ENCODE data around the gene WWC2. TPM values are rescaled to one million over a fixed set of nuclear protein-coding genes. Genes with fewer than 3 reads are reported as not detected.

The WWC2 gene
- total RNA-seq, 1 experiment from 2014 or later = 126 TPM

DNA sequence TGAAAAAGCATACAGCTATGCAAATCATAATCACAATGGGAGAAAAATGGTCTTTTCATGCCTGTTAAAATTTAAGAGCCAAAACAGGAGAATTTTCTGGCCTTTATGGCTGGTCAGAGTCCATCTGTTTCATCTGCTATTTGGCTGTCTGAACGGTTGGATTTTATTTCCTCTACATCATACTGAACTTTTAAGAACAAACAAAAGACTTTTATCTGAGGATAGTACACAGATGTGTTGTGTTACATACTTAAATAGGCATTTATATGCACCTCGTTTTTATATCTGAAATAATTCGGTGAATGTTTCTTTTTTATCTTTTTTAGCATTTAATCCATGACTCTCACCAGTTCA is 18.0 kb upstream of the WWC2 start (continued):
- TF ChIP-seq, protein P1, sequence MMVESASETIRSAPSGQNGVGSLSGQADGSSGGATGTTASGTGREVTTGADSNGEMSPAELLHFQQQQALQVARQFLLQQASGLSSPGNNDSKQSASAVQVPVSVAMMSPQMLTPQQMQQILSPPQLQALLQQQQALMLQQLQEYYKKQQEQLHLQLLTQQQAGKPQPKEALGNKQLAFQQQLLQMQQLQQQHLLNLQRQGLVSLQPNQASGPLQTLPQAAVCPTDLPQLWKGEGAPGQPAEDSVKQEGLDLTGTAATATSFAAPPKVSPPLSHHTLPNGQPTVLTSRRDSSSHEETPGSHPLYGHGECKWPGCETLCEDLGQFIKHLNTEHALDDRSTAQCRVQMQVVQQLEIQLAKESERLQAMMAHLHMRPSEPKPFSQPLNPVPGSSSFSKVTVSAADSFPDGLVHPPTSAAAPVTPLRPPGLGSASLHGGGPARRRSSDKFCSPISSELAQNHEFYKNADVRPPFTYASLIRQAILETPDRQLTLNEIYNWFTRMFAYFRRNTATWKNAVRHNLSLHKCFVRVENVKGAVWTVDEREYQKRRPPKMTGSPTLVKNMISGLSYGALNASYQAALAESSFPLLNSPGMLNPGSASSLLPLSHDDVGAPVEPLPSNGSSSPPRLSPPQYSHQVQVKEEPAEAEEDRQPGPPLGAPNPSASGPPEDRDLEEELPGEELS (CRISPR knock-in tag; IDR thresholded peaks at IDR 0.05) = no peak
- TF ChIP-seq, protein P2, sequence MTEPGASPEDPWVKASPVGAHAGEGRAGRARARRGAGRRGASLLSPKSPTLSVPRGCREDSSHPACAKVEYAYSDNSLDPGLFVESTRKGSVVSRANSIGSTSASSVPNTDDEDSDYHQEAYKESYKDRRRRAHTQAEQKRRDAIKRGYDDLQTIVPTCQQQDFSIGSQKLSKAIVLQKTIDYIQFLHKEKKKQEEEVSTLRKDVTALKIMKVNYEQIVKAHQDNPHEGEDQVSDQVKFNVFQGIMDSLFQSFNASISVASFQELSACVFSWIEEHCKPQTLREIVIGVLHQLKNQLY (CRISPR knock-in tag; IDR thresholded peaks at IDR 0.05) = no peak

DNA sequence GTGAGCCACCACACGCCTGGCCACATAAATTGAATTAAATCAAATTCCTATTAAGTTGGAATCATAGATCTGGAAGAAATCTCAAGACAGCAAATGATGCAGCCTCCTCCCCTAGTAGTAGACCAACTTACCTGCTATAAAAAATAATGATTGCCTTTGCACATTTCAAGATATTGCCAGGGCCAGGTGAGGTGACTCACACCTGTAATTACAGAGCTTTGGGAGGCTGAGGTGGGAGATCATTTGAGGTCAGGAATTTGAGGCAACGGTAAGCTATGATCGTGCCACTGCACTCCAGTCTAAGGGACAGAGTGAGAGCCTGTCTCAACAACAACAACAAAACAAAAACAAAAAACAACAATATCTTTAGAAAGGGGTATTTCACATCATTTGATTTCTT is 17.0 kb upstream of the WWC2 start:
- Mint-ChIP-seq H3K36me3 (no peaks in the 10 kb centered on the region), H3K27ac (no peak overlapping the region), H3K27me3 (ENCODE audit: low read depth) (no peaks in the 10 kb centered on the region; the same call in 1 of the 2 replicates), H3K9me3 (peaks cover 3% of the 10 kb centered on the region; the same call in 1 of the 2 replicates), H3K4me1 (peaks cover 12% of the 10 kb centered on the region), H3K4me3 (no peak overlapping the region)
- no peak for DNase-seq (ENCODE audit: low spot score)
- ChIA-PET CTCF (interaction anchor here (0.9 kb wide), 1 partner anchor 17 kb away, joined by 3 read pairs; the partner anchor contains the start of gene WWC2), POLR2A (interaction anchor here (0.7 kb wide), 1 partner anchor 180 kb away, joined by 3 read pairs; no protein-coding TSS in a partner anchor)
- TF ChIP-seq, protein P3, sequence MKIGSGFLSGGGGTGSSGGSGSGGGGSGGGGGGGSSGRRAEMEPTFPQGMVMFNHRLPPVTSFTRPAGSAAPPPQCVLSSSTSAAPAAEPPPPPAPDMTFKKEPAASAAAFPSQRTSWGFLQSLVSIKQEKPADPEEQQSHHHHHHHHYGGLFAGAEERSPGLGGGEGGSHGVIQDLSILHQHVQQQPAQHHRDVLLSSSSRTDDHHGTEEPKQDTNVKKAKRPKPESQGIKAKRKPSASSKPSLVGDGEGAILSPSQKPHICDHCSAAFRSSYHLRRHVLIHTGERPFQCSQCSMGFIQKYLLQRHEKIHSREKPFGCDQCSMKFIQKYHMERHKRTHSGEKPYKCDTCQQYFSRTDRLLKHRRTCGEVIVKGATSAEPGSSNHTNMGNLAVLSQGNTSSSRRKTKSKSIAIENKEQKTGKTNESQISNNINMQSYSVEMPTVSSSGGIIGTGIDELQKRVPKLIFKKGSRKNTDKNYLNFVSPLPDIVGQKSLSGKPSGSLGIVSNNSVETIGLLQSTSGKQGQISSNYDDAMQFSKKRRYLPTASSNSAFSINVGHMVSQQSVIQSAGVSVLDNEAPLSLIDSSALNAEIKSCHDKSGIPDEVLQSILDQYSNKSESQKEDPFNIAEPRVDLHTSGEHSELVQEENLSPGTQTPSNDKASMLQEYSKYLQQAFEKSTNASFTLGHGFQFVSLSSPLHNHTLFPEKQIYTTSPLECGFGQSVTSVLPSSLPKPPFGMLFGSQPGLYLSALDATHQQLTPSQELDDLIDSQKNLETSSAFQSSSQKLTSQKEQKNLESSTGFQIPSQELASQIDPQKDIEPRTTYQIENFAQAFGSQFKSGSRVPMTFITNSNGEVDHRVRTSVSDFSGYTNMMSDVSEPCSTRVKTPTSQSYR (CRISPR knock-in tag; IDR thresholded peaks at IDR 0.05) = no peak
- no peak for TF ChIP-seq GRHL2 (CRISPR knock-in tag; IDR thresholded peaks at IDR 0.05; ENCODE audit: insufficient replicate concordance, severe bottlenecking)
- no peak for ATAC-seq

DNA sequence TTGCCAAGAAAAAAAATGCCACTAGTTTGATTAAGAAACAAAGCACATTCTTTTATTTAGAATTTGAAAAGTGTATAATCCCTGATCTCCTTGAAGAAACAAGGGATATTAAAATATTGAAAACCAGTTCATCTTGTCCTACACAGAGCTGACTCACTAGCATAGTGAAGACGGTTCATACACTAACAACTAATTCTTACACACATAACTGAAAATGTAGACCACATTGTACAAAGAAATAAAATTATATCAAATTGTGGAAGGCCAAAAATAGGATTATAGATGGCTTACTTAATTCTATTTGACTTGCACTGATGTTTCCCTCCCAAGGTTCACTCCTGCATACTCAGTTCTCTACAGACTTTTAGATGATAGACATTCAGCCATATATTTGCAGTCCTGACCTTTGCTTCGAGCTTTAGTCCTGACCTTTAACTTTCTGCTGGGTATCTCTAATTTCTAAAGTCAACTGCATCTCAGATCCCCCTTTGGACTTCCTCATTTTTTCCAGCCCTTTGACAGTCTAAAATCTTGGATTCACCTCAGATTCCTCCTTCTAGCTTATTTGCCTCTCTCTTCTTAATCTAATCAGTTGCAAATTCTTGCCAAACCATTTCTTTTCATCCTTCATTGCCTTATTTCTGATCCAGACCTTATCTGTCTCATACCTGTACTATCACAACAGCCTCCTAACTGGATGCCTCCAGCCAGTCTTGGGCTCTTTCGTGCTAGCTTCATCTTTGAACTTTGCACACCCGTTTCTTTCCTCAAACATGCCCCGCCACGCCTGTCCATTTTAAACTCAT is 4.5 kb upstream of the WWC2 start:
- Mint-ChIP-seq H3K27ac (peak overlapping the region; percentile 7; the same call in 1 of the 2 replicates), H3K4me1 (peaks cover 21% of the 10 kb centered on the region), H3K4me3 (no peak overlapping the region), H3K9me3 (peaks cover 7% of the 10 kb centered on the region), H3K36me3 (peaks cover under 1% of the 10 kb centered on the region; the same call in 1 of the 2 replicates), H3K27me3 (ENCODE audit: low read depth) (peaks cover 3% of the 10 kb centered on the region)
- ATAC-seq (no peak), DNase-seq (ENCODE audit: low spot score) (no peak)
- ChIA-PET POLR2A (no interaction called here), CTCF (interaction anchor here (1.2 kb wide), 1 partner anchor 168 kb away, joined by 3 read pairs; no protein-coding TSS in a partner anchor)
- TF ChIP-seq, protein P4, sequence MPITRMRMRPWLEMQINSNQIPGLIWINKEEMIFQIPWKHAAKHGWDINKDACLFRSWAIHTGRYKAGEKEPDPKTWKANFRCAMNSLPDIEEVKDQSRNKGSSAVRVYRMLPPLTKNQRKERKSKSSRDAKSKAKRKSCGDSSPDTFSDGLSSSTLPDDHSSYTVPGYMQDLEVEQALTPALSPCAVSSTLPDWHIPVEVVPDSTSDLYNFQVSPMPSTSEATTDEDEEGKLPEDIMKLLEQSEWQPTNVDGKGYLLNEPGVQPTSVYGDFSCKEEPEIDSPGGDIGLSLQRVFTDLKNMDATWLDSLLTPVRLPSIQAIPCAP (CRISPR knock-in tag; IDR thresholded peaks at IDR 0.05) = no peak
- TF ChIP-seq CREB1 (CRISPR knock-in tag; IDR thresholded peaks at IDR 0.05) = no peak

DNA sequence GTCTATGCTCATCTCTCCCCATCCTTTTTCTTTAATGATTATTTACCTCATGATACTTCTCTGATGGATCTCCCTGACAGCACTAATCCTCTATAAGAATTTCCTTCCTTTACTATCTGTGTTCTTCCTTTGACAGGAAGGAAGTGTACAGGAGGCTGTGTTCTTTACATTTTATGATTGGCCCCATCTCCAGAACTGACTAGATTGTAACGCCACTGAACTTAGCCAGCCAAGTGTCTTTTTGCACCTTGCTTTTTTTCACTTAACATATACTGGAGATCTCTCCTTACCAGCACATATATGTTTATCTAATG is 3.9 kb upstream of the WWC2 start:
- ATAC-seq = no peak
- POLR2A ChIA-PET = no interaction called here
- no peaks in the 10 kb centered on the region for H3K36me3 Mint-ChIP-seq
- peaks cover 21% of the 10 kb centered on the region for H3K4me1 Mint-ChIP-seq
- H3K27ac Mint-ChIP-seq = no peak overlapping the region
- H3K27me3 Mint-ChIP-seq (ENCODE audit: low read depth) = peaks cover 3% of the 10 kb centered on the region
- CTCF ChIA-PET = no interaction called here
- DNase-seq (ENCODE audit: low spot score) = no peak
- no peak overlapping the region for H3K4me3 Mint-ChIP-seq
- peaks cover 1% of the 10 kb centered on the region for H3K9me3 Mint-ChIP-seq
- TF ChIP-seq ATF1 (CRISPR knock-in tag; IDR thresholded peaks at IDR 0.05) = no peak
- TF ChIP-seq, protein P5, sequence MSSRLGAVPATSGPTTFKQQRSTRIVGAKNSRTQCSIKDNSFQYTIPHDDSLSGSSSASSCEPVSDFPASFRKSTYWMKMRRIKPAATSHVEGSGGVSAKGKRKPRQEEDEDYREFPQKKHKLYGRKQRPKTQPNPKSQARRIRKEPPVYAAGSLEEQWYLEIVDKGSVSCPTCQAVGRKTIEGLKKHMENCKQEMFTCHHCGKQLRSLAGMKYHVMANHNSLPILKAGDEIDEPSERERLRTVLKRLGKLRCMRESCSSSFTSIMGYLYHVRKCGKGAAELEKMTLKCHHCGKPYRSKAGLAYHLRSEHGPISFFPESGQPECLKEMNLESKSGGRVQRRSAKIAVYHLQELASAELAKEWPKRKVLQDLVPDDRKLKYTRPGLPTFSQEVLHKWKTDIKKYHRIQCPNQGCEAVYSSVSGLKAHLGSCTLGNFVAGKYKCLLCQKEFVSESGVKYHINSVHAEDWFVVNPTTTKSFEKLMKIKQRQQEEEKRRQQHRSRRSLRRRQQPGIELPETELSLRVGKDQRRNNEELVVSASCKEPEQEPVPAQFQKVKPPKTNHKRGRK (CRISPR knock-in tag; IDR thresholded peaks at IDR 0.05; ENCODE audit: borderline replicate concordance) = no peak
- no peak for TF ChIP-seq TP53 (CRISPR knock-in tag; IDR thresholded peaks at IDR 0.05)
- TF ChIP-seq, protein P6, sequence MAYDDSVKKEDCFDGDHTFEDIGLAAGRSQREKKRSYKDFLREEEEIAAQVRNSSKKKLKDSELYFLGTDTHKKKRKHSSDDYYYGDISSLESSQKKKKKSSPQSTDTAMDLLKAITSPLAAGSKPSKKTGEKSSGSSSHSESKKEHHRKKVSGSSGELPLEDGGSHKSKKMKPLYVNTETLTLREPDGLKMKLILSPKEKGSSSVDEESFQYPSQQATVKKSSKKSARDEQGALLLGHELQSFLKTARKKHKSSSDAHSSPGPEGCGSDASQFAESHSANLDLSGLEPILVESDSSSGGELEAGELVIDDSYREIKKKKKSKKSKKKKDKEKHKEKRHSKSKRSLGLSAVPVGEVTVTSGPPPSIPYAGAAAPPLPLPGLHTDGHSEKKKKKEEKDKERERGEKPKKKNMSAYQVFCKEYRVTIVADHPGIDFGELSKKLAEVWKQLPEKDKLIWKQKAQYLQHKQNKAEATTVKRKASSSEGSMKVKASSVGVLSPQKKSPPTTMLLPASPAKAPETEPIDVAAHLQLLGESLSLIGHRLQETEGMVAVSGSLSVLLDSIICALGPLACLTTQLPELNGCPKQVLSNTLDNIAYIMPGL (CRISPR knock-in tag; IDR thresholded peaks at IDR 0.05) = no peak
- no peak for TF ChIP-seq ETV6 (CRISPR knock-in tag; IDR thresholded peaks at IDR 0.05)
- no peak for TF ChIP-seq TEAD4 (CRISPR knock-in tag; IDR thresholded peaks at IDR 0.05)
- TF ChIP-seq, protein P7, sequence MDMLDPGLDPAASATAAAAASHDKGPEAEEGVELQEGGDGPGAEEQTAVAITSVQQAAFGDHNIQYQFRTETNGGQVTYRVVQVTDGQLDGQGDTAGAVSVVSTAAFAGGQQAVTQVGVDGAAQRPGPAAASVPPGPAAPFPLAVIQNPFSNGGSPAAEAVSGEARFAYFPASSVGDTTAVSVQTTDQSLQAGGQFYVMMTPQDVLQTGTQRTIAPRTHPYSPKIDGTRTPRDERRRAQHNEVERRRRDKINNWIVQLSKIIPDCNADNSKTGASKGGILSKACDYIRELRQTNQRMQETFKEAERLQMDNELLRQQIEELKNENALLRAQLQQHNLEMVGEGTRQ (CRISPR knock-in tag; IDR thresholded peaks at IDR 0.05) = no peak
- TF ChIP-seq ZNF416 (CRISPR knock-in tag; IDR thresholded peaks at IDR 0.05) = no peak
- no peak for TF ChIP-seq SMAD3 (CRISPR knock-in tag; IDR thresholded peaks at IDR 0.05; ENCODE audit: borderline replicate concordance)
- no peak for TF ChIP-seq FOXK1 (CRISPR knock-in tag; IDR thresholded peaks at IDR 0.05)
